HepG2 (cell line): ENCODE measurements around the gene ATP5MC2.

Source experiments
- STAG1 ChIP-seq: sonication (generic); formaldehyde crosslinking; IDR thresholded peaks from 2 replicates; pipeline ENCODE4 v1.4.0; 2020; ENCODE audit warnings: missing genetic modification reagents
- ZFP62 ChIP-seq: sonication (generic); formaldehyde crosslinking; IDR thresholded peaks from 2 replicates; pipeline ENCODE4 v1.4.0; 2020; ENCODE audit warnings: missing genetic modification reagents
- ZNF567 ChIP-seq: sonication (generic); formaldehyde crosslinking; IDR thresholded peaks from 2 replicates; pipeline ENCODE4 v1.8.1; 2023; ENCODE audit warnings: mild to moderate bottlenecking, missing genetic modification reagents, borderline replicate concordance
- TF ChIP-seq, protein P1 (sequence below): sonication (generic); formaldehyde crosslinking; IDR thresholded peaks from 2 replicates; pipeline ENCODE4 v1.5.0; 2020; ENCODE audit warnings: mild to moderate bottlenecking, missing genetic modification reagents, moderate library complexity
- TF ChIP-seq, protein P2 (sequence below): sonication (generic); formaldehyde crosslinking; IDR thresholded peaks from 2 replicates; pipeline ENCODE4 v1.5.0; 2020; ENCODE audit warnings: mild to moderate bottlenecking, missing genetic modification reagents
- TF ChIP-seq, protein P3 (sequence below): IDR thresholded peaks from 2 replicates; pipeline ENCODE4 v1.6.1; 2016; ENCODE audit warnings: low read depth, borderline replicate concordance
- TF ChIP-seq, protein P4 (sequence below), 2 experiments: sonication (generic) in 1 of 2; formaldehyde crosslinking in 1 of 2; IDR thresholded peaks; 2 replicates each; pipeline versions ENCODE4 v1.6.1 to v1.9.0; 2014 to 2022; ENCODE audit warnings: antibody characterized with exemption in 1 of 2, borderline replicate concordance in 1 of 2, inconsistent platforms in 1 of 2, low read depth in 1 of 2, missing genetic modification reagents in 1 of 2

DNA sequence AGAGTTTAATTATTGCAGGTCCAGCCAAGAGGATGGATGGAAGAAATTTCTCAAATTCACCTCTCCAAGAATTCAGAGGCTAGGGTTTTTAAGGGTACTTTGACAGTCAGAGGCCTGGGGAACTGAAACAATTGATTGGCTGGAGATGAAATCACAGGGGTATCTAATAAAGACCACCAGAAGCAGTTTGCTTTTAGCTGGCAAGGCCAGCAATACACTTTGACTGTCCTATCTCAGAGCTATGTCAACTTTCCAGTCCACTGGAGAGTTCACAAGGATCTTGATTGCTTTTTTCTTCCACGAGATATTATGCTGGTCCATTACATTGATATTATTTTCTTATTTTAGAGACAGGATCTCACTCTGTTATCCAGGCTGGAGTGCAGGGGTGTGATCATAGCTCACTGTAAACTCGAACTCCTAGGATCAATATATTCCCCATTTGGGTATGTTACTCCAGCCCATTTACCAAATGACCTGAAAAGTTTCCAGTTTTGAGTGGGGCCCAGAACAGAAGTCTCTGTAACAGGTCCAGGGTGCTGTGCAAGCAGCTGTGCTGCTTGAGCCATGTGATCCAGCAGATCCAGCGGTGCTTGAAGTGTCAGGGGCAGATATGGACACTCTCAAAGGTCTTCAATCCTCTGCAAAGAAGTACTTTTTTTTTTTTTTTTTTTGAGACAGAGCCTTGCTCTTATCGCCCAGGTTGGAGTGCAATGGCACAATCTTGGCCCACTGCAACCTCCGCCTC, 32.5 kb downstream of the ATP5MC2 start:
- TF ChIP-seq, protein P1, sequence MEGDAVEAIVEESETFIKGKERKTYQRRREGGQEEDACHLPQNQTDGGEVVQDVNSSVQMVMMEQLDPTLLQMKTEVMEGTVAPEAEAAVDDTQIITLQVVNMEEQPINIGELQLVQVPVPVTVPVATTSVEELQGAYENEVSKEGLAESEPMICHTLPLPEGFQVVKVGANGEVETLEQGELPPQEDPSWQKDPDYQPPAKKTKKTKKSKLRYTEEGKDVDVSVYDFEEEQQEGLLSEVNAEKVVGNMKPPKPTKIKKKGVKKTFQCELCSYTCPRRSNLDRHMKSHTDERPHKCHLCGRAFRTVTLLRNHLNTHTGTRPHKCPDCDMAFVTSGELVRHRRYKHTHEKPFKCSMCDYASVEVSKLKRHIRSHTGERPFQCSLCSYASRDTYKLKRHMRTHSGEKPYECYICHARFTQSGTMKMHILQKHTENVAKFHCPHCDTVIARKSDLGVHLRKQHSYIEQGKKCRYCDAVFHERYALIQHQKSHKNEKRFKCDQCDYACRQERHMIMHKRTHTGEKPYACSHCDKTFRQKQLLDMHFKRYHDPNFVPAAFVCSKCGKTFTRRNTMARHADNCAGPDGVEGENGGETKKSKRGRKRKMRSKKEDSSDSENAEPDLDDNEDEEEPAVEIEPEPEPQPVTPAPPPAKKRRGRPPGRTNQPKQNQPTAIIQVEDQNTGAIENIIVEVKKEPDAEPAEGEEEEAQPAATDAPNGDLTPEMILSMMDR (CRISPR knock-in tag): no peak
- TF ChIP-seq, protein P2, sequence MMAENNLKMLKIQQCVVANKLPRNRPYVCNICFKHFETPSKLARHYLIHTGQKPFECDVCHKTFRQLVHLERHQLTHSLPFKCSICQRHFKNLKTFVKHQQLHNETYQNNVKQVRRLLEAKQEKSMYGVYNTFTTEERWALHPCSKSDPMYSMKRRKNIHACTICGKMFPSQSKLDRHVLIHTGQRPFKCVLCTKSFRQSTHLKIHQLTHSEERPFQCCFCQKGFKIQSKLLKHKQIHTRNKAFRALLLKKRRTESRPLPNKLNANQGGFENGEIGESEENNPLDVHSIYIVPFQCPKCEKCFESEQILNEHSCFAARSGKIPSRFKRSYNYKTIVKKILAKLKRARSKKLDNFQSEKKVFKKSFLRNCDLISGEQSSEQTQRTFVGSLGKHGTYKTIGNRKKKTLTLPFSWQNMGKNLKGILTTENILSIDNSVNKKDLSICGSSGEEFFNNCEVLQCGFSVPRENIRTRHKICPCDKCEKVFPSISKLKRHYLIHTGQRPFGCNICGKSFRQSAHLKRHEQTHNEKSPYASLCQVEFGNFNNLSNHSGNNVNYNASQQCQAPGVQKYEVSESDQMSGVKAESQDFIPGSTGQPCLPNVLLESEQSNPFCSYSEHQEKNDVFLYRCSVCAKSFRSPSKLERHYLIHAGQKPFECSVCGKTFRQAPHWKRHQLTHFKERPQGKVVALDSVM (CRISPR knock-in tag): no peak
- TF ChIP-seq ZNF567 (no peak), ZFP62 (CRISPR knock-in tag) (no peak), STAG1 (CRISPR knock-in tag) (no peak)
- TF ChIP-seq, protein P3, sequence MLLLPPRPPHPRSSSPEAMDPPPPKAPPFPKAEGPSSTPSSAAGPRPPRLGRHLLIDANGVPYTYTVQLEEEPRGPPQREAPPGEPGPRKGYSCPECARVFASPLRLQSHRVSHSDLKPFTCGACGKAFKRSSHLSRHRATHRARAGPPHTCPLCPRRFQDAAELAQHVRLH: no peak
- TF ChIP-seq, protein P4, sequence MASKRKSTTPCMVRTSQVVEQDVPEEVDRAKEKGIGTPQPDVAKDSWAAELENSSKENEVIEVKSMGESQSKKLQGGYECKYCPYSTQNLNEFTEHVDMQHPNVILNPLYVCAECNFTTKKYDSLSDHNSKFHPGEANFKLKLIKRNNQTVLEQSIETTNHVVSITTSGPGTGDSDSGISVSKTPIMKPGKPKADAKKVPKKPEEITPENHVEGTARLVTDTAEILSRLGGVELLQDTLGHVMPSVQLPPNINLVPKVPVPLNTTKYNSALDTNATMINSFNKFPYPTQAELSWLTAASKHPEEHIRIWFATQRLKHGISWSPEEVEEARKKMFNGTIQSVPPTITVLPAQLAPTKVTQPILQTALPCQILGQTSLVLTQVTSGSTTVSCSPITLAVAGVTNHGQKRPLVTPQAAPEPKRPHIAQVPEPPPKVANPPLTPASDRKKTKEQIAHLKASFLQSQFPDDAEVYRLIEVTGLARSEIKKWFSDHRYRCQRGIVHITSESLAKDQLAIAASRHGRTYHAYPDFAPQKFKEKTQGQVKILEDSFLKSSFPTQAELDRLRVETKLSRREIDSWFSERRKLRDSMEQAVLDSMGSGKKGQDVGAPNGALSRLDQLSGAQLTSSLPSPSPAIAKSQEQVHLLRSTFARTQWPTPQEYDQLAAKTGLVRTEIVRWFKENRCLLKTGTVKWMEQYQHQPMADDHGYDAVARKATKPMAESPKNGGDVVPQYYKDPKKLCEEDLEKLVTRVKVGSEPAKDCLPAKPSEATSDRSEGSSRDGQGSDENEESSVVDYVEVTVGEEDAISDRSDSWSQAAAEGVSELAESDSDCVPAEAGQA (IDR thresholded peaks at IDR 0.05; ENCODE audit: low read depth): no peak
- TF ChIP-seq, protein P4 (CRISPR knock-in tag; IDR thresholded peaks at IDR 0.05; ENCODE audit: borderline replicate concordance): no peak
